Lower leg skin (tissue), 4 donors: Measurements from ENCODE around the gene KIF18B. TPM values are rescaled to one million over a fixed set of nuclear protein-coding genes. Genes with fewer than 3 reads are reported as not detected.

Experiments
- DNase-seq, 2 donors: peaks; one replicate each; pipeline ENCODE4 v3.0.0-alpha.2; 2019; ENCODE audit warnings: low spot score in 2 of 2
- H3K4me3 ChIP-seq: fragments of 200-600 bp; sonication (generic); 2 replicates; pipeline ENCODE4 v1.5.1; 2017; ENCODE audit warnings: mild to moderate bottlenecking, low read depth; ENCODE audit not compliant: poor library complexity, severe bottlenecking
- POLR2A ChIP-seq, 2 donors: fragments of 450-650 bp; IDR thresholded peaks; one replicate each; pipeline ENCODE4 v1.6.1; 2016 to 2017; ENCODE audit warnings: antibody characterized with exemption in 2 of 2, mild to moderate bottlenecking in 1 of 2, moderate library complexity in 1 of 2
- WGBS, 2 donors: methylation state at CpG; one replicate each; pipeline ENCODE4 v1.1.5; 2018; 5-methylcytosine and 5-hydroxymethylcytosine counted together
- intact Hi-C: fragments of 100-400 bp; cut with DNase I; formaldehyde crosslinking; loops from one replicate; pipeline ENCODE4 v1.15.0; 2023; ENCODE audit warnings: low total_unique reads
- total RNA-seq, 4 donors: library from RNA; depleted of rRNA; stranded (reverse); fragments of >200 nt; gene quantifications; one replicate each; pipeline ENCODE4 v1.1.0, GENCODE V29; 2016
- TF ChIP-seq, protein P1 (sequence below), 3 donors: fragments of 450-650 bp; IDR thresholded peaks; one replicate each; pipeline ENCODE4 v1.5.1; 2016; ENCODE audit warnings: antibody characterized with exemption in 3 of 3, mild to moderate bottlenecking in 3 of 3, moderate library complexity in 2 of 3

KIF18B gene
- total RNA-seq, 4 donors from 2014 or later = 1.0 to 2.4 (median 1.5) TPM

DNA sequence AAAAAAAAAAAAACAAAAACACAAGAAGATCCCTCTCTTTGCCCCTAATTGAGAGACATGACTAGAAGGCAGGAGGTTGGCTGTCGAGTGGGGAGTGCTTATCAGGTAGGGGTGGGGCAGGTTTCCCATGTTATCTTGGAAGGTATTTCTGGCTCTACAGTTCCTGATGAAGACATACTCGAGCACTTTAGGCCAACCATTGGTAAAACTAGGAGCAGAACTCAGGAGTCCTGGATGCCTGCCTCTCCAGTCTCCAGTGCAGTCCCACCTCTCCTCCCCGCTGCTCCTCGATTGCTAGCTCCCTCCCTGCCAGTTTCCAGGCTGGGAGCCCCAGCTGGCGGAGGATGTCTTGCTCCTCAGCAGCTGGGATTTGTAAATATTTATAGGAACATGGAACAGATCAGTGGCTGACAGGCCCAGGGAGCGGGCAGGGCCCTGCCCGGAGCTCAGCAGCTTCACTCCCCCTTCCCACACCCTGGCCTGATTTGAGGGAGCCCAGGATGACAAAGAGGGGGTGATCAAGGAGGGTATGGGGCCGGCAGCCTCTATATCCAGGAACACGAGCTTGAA lies 31.9 kb upstream of the KIF18B start:
- TF ChIP-seq, protein P1, sequence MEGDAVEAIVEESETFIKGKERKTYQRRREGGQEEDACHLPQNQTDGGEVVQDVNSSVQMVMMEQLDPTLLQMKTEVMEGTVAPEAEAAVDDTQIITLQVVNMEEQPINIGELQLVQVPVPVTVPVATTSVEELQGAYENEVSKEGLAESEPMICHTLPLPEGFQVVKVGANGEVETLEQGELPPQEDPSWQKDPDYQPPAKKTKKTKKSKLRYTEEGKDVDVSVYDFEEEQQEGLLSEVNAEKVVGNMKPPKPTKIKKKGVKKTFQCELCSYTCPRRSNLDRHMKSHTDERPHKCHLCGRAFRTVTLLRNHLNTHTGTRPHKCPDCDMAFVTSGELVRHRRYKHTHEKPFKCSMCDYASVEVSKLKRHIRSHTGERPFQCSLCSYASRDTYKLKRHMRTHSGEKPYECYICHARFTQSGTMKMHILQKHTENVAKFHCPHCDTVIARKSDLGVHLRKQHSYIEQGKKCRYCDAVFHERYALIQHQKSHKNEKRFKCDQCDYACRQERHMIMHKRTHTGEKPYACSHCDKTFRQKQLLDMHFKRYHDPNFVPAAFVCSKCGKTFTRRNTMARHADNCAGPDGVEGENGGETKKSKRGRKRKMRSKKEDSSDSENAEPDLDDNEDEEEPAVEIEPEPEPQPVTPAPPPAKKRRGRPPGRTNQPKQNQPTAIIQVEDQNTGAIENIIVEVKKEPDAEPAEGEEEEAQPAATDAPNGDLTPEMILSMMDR (IDR thresholded peaks at IDR 0.05) = no peak
- TF ChIP-seq POLR2A (IDR thresholded peaks at IDR 0.05) = no peak
- intact Hi-C loops = no loop called here
- no peak overlapping the region for H3K4me3 ChIP-seq
- WGBS, 2 donors = 52 to 59% methylated on average over 8 to 9 of the region's 9 CpGs
- DNase-seq = no peak

DNA sequence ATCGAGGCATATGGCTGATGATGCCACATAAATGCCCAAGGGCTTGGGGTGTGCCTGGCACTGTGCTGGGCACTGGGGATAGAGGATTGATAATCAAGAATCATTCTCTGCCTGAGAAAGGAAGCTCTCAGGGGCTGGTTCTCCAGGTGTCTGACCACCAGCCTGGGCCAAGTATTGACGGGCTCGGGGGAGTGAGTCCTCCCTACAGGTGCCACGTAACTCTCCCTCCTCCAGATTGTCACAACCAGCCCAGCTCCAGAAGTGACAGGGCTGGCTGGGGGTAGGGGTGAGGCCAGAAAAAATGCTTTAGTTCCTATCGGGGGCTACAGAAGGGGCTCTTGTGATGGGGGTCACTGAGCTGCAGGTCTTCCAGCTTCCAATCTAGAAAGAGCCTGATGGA lies 31.2 kb upstream of the KIF18B start:
- TF ChIP-seq, protein P1 (IDR thresholded peaks at IDR 0.05) = no peak
- TF ChIP-seq POLR2A (IDR thresholded peaks at IDR 0.05) = no peak
- H3K4me3 ChIP-seq = no peak overlapping the region
- intact Hi-C loops = no loop called here
- DNase-seq = no peak
- WGBS, 2 donors = 87 to 94% methylated on average over 5 of the region's 5 CpGs

- no peak for TF ChIP-seq POLR2A (IDR thresholded peaks at IDR 0.05)
- TF ChIP-seq, protein P1 (IDR thresholded peaks at IDR 0.05) = no peak
- no peak overlapping the region for H3K4me3 ChIP-seq
- DNase-seq = no peak
- 58 to 61% methylated on average over 7 of the region's 7 CpGs for WGBS, 2 donors
- intact Hi-C loops = no loop called here
Observed at GRCh38 chr17:44977814-44978550, 30.4 kb upstream of the KIF18B start.

DNA sequence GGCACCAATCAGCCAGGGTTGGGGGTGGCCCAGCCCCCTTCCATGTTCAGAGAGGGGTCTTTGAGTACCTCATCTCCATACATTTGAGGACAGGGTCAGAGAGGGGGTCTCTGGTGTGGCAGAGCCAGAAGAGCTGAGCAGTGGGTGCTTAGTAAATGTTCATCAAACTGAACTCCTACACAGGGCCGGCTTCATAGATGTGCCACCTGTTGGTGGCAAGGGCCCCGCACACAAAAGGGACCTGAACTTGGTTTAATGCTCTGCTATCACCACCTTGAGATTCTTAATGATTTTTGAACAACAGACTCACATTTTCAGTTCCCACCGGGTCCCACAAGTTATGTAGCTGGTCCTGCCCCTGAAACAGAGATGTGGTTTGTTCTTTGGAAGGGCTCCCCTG lies 29.5 kb upstream of the KIF18B start:
- no peak for TF ChIP-seq POLR2A (IDR thresholded peaks at IDR 0.05)
- TF ChIP-seq, protein P1 (IDR thresholded peaks at IDR 0.05) = no peak
- WGBS, 2 donors = 81 to 93% methylated on average over 3 of the region's 3 CpGs
- H3K4me3 ChIP-seq = no peak overlapping the region
- no peak for DNase-seq
- intact Hi-C loops = no loop called here

DNA sequence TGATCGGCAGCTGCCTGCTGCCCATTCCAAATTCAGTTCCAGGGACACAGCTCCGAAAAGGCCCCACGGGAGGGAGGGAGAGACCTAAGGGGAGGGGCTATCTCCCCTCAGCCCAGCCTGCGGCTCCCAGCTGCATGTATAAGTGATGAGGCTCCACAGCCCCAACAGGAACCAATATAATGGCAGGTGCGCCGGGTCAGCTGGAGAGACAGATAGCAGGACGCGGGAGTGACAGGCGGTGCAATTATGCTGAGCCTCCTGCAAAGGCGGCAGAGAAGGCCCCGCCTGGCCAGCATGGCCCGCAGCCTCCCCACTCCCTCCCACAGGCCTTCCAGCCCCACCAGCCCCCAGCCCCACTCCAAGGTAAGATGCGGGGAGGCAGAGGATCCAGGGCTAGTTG lies 28.6 kb upstream of the KIF18B start:
- intact Hi-C loops = no loop called here
- WGBS, 2 donors = 71 to 87% methylated on average over 5 to 11 of the region's 13 CpGs
- TF ChIP-seq POLR2A (IDR thresholded peaks at IDR 0.05) = no peak
- TF ChIP-seq, protein P1 (IDR thresholded peaks at IDR 0.05) = no peak
- DNase-seq = no peak
- no peak overlapping the region for H3K4me3 ChIP-seq
